ENCODE measurements around the gene DNAJC16. TPM values are rescaled to one million over a fixed set of nuclear protein-coding genes. Genes with fewer than 3 reads are reported as not detected.
"Not testable (repeated sequence)": the region's sequence is repeated elsewhere in the genome, so short reads cannot be mapped to it uniquely, and the experiment has no call there.

The DNAJC16 gene
- total RNA-seq = 10 to 100 TPM; 11.2 to 14.5 TPM

GRCh38 chr1:15526490-15527339, at the start of gene DNAJC16:
TSS of gene DNAJC16 (plus strand) at chr1:15526848. CDS start at chr1:15529106, 2,258 bp downstream.
- Histone ChIP-seq H3K27me3 (no peaks in the 10 kb centered on the region), H3K27ac (peak within 1 kb of the TSS; percentile 92 to 99), H3K4me3 (peak within 1 kb of the TSS; percentile 95 to 99), H3K9me3 (no peaks in the 10 kb centered on the region), H3K4me1 (peaks cover 0 to 31% of the 10 kb centered on the region in 2 donors), H3K36me3 (peaks cover 6% of the 10 kb centered on the region)
- no peak for TF ChIP-seq CTCF (IDR thresholded peaks at IDR 0.05)
- DNase-seq (ENCODE audit: low spot score) = peak; percentile 100

- DNase-seq (ENCODE audit: low spot score) = no peak
- no peak overlapping the region for H3K4me3 ChIP-seq
- TF ChIP-seq CTCF (IDR thresholded peaks at IDR 0.05) = no peak
- H3K36me3 ChIP-seq = no peaks in the 10 kb centered on the region
- H3K9me3 ChIP-seq = no peaks in the 10 kb centered on the region
- no peaks in the 10 kb centered on the region for H3K27me3 ChIP-seq
- H3K27ac ChIP-seq = no peak overlapping the region
- no peaks in the 10 kb centered on the region for H3K4me1 ChIP-seq
Measured at GRCh38 chr1:15476927-15477326, 49.7 kb upstream of the DNAJC16 start.

GRCh38 chr1:15477646-15478212, 48.9 kb upstream of the DNAJC16 start:
- H3K27ac ChIP-seq = no peak overlapping the region
- H3K4me1 ChIP-seq = no peaks in the 10 kb centered on the region
- H3K4me3 ChIP-seq = no peak overlapping the region
- H3K27me3 ChIP-seq = no peaks in the 10 kb centered on the region
- H3K36me3 ChIP-seq = no peaks in the 10 kb centered on the region
- DNase-seq (ENCODE audit: low spot score) = no peak
- no peaks in the 10 kb centered on the region for H3K9me3 ChIP-seq
- no peak for TF ChIP-seq CTCF (IDR thresholded peaks at IDR 0.05)

- H3K27ac ChIP-seq = no peak overlapping the region
- no peaks in the 10 kb centered on the region for H3K36me3 ChIP-seq
- no peak for DNase-seq (ENCODE audit: low spot score)
- no peak for TF ChIP-seq CTCF (IDR thresholded peaks at IDR 0.05)
- H3K4me3 ChIP-seq = no peak overlapping the region
- H3K9me3 ChIP-seq = no peaks in the 10 kb centered on the region
- no peaks in the 10 kb centered on the region for H3K27me3 ChIP-seq
- no peaks in the 10 kb centered on the region for H3K4me1 ChIP-seq
Measured at GRCh38 chr1:15479654-15480347, 46.8 kb upstream of the DNAJC16 start.

- H3K4me3 ChIP-seq; H3K36me3 ChIP-seq; H3K27ac ChIP-seq; H3K4me1 ChIP-seq; DNase-seq (ENCODE audit: low spot score); H3K9me3 ChIP-seq; H3K27me3 ChIP-seq: not testable (repeated sequence)
Measured at GRCh38 chr1:15482455-15482854, 44.2 kb upstream of the DNAJC16 start.

GRCh38 chr1:15482983-15483543, 43.6 kb upstream of the DNAJC16 start:
- DNase-seq (ENCODE audit: low spot score); H3K4me3 ChIP-seq; H3K27me3 ChIP-seq; H3K36me3 ChIP-seq; H3K9me3 ChIP-seq; H3K27ac ChIP-seq; H3K4me1 ChIP-seq: not testable (repeated sequence)
